NOMO-1 treated with dmso at 0.1 percent for 144 hours (cell line): ENCODE data around the gene SLC22A31.
"Not testable (repeated sequence)": the region's sequence is repeated elsewhere in the genome, so short reads cannot be mapped to it uniquely, and the experiment has no call there.

Experiments
- DNase-seq: peaks from one replicate; lab custom pipeline; 2025; ENCODE audit not compliant: unreplicated experiment; lab: John Stamatoyannopoulos, UW

Gene SLC22A31

GRCh38 chr16:89166696-89167424 is 33.5 kb downstream of the SLC22A31 start:
- DNase-seq = no peak

GRCh38 chr16:89165681-89165979 is 34.7 kb downstream of the SLC22A31 start:
- not testable (repeated sequence) for DNase-seq

- no peak for DNase-seq
These were observed 35.3 kb downstream of the SLC22A31 start for GRCh38 chr16:89164847-89165680.

- DNase-seq = no peak
These were observed 35.9 kb downstream of the SLC22A31 start for GRCh38 chr16:89164436-89164835.

- DNase-seq = no peak
These were observed 37.0 kb downstream of the SLC22A31 start for GRCh38 chr16:89163297-89163696.

GRCh38 chr16:89161763-89162713 is 38.3 kb downstream of the SLC22A31 start:
- DNase-seq = no peak

GRCh38 chr16:89160977-89161701 is 39.2 kb downstream of the SLC22A31 start:
- DNase-seq = no peak

GRCh38 chr16:89159850-89160354 is 40.4 kb downstream of the SLC22A31 start:
- DNase-seq = no peak

- no peak for DNase-seq
These were observed 41.1 kb downstream of the SLC22A31 start for GRCh38 chr16:89159066-89159849.

GRCh38 chr16:89157778-89158177 is 42.6 kb downstream of the SLC22A31 start:
- no peak for DNase-seq

- no peak for DNase-seq
These were observed 43.3 kb downstream of the SLC22A31 start for GRCh38 chr16:89156740-89157645.

GRCh38 chr16:89155851-89156739 is 44.2 kb downstream of the SLC22A31 start:
- no peak for DNase-seq

GRCh38 chr16:89155184-89155679 is 45.1 kb downstream of the SLC22A31 start:
- no peak for DNase-seq

GRCh38 chr16:89154390-89155183 is 45.8 kb downstream of the SLC22A31 start:
- no peak for DNase-seq

GRCh38 chr16:89153848-89154271 is 46.5 kb downstream of the SLC22A31 start:
- no peak for DNase-seq

GRCh38 chr16:89152831-89153700 is 47.3 kb downstream of the SLC22A31 start:
- DNase-seq = peak; percentile 69
